Trophoblast cell (in vitro differentiated cells and primary cell): Measurements from ENCODE around the gene ARHGAP10.

Experiments used
- DNase-seq, 2 donors: peaks; one replicate each; pipeline ENCODE4 v3.0.0-alpha.2; 2016
- H2AFZ ChIP-seq: 2 replicates; pipeline ENCODE4 v1.6.1; 2013; ENCODE audit warnings: low read length, moderate library complexity, mild to moderate bottlenecking; ENCODE audit not compliant: insufficient read depth, poor library complexity
- H2AK5ac ChIP-seq: 2 replicates; pipeline ENCODE4 v1.6.1; 2013; ENCODE audit warnings: mild to moderate bottlenecking, low read length
- H2BK120ac ChIP-seq: 2 replicates; pipeline ENCODE4 v1.6.1; 2013; ENCODE audit warnings: low read length, mild to moderate bottlenecking, moderate library complexity; ENCODE audit not compliant: insufficient read depth, poor library complexity
- H2BK12ac ChIP-seq: 2 replicates; pipeline ENCODE4 v1.6.1; 2013; ENCODE audit warnings: mild to moderate bottlenecking, low read length, moderate library complexity
- H2BK5ac ChIP-seq: 2 replicates; pipeline ENCODE4 v1.6.1; 2013; ENCODE audit warnings: low read length, low read depth, moderate library complexity, mild to moderate bottlenecking; ENCODE audit not compliant: poor library complexity
- H3K14ac ChIP-seq: 2 replicates; pipeline ENCODE4 v1.6.1; 2013; ENCODE audit warnings: mild to moderate bottlenecking, low read length
- H3K18ac ChIP-seq: 2 replicates; pipeline ENCODE4 v1.6.1; 2013; ENCODE audit warnings: mild to moderate bottlenecking, low read length
- H3K23ac ChIP-seq: 2 replicates; pipeline ENCODE4 v1.6.1; 2013; ENCODE audit warnings: low read length
- H3K27ac ChIP-seq: 2 replicates; pipeline ENCODE4 v1.5.1; 2013; ENCODE audit warnings: low read depth, mild to moderate bottlenecking, inconsistent platforms, low read length, moderate library complexity
- H3K27me3 ChIP-seq: 2 replicates; pipeline ENCODE4 v1.6.1; 2013; ENCODE audit warnings: inconsistent platforms, mild to moderate bottlenecking, low read length, moderate library complexity; ENCODE audit not compliant: insufficient read depth
- H3K36me3 ChIP-seq, 2 experiments: 1 replicate in 1 of 2; 2 replicates in 1 of 2; pipeline ENCODE4 v1.6.1; 2013; ENCODE audit warnings: low read length in 2 of 2, mild to moderate bottlenecking in 2 of 2, moderate library complexity in 1 of 2; ENCODE audit not compliant: insufficient read depth in 2 of 2, control insufficient read depth in 1 of 2
- H3K4ac ChIP-seq: 2 replicates; pipeline ENCODE4 v1.6.1; 2013; ENCODE audit warnings: low read depth, mild to moderate bottlenecking, low read length, moderate library complexity
- H3K4me1 ChIP-seq, 2 experiments: 1 replicate in 1 of 2; 2 replicates in 1 of 2; pipeline ENCODE4 v1.6.1; 2013; ENCODE audit warnings: low read length in 2 of 2, mild to moderate bottlenecking in 2 of 2, moderate library complexity in 1 of 2; ENCODE audit not compliant: insufficient read depth in 2 of 2, control insufficient read depth in 1 of 2
- H3K4me2 ChIP-seq: 2 replicates; pipeline ENCODE4 v1.6.1; 2013; ENCODE audit warnings: inconsistent platforms, mild to moderate bottlenecking, low read length, moderate library complexity
- H3K4me3 ChIP-seq: 2 replicates; pipeline ENCODE4 v1.5.1; 2013; ENCODE audit warnings: mild to moderate bottlenecking, low read depth, low read length, inconsistent platforms
- H3K79me1 ChIP-seq: one replicate; pipeline ENCODE4 v1.6.1; 2013; ENCODE audit warnings: low read length
- H3K79me2 ChIP-seq: 2 replicates; pipeline ENCODE4 v1.6.1; 2013; ENCODE audit warnings: low read length, mild to moderate bottlenecking; ENCODE audit not compliant: control insufficient read depth, insufficient read depth, poor library complexity
- H3K9ac ChIP-seq: 2 replicates; pipeline ENCODE4 v1.6.1; 2013; ENCODE audit warnings: mild to moderate bottlenecking, low read length
- H3K9me3 ChIP-seq: 2 replicates; pipeline ENCODE4 v1.6.1; 2013; ENCODE audit warnings: low read depth, mild to moderate bottlenecking, control low read depth, inconsistent platforms, low read length; ENCODE audit not compliant: insufficient read depth
- H4K12ac ChIP-seq: 2 replicates; pipeline ENCODE4 v1.6.1; 2013; ENCODE audit warnings: low read depth, mild to moderate bottlenecking, low read length, moderate library complexity
- H4K8ac ChIP-seq: 2 replicates; pipeline ENCODE4 v1.6.1; 2013; ENCODE audit warnings: low read depth, mild to moderate bottlenecking, low read length, moderate library complexity
- H4K91ac ChIP-seq: one replicate; pipeline ENCODE4 v1.6.1; 2013; ENCODE audit warnings: low read depth, mild to moderate bottlenecking, low read length, moderate library complexity
- WGBS: extraction: QIAGEN DNeasy Blood & Tissue Kit; methylation state at CpG from one replicate; pipeline ENCODE4 v1.1.7; 2013; ENCODE audit warnings: missing lambda C conversion rate; ENCODE audit not compliant: insufficient read length, insufficient coverage; ENCODE audit errors: extremely low coverage; 5-methylcytosine and 5-hydroxymethylcytosine counted together

ARHGAP10 gene

DNA sequence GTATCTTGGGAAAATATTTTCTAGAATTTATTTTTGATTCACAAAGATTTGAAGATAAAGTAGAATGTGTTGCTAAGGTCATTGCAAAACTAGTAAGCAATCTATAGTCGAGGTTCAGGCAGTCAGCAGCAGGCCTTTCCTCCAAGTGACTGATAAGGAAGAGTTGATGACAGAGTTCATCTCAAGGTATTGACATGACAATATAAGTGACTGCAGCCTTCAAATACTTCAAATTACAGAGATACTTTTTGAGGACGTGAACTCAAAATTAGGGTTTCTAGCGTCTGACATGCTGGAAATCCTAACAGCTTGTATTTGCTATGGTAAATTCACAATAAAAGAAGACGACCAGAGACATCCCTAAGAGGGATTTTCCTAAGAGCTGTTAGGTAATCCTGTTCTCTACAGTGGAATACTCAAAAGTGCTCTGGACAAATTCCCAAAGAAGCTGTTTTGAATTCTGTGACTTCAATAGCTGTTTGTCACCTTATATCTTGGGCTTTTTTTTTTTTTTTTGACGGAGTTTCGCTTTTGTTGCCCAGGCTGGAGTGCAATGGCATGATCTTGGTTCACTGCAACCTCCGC, 7.4 kb downstream of the ARHGAP10 start:
- no peak overlapping the region for H3K18ac ChIP-seq

DNA sequence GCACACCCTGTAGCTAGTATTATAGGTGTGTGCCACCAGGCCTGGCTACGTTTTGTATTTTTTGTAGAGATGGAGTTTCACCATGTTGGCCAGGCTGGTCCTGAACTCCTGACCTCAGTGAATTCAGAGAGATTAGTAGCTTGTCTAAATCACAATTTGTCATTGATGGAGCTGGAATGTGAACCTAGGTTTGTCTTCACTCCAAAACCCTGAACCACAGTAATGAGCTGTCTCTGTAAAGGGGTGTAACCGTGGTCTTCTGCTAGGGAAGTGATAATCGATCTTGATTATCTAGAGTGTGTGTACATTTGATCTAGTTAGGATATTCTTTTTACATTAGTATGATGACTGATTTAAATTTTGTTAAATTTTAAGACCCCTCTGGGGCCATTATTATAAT, 8.3 kb downstream of the ARHGAP10 start:
- H3K9ac ChIP-seq: no peak overlapping the region
- no peaks in the 10 kb centered on the region for H3K27me3 ChIP-seq
- no CpG with 5 or more reads among the region's 3 CpGs for WGBS
- H3K23ac ChIP-seq: no peak overlapping the region
- no peak for DNase-seq
- peaks cover 6 to 12% of the 10 kb centered on the region in 2 experiments for H3K4me1 ChIP-seq
- H3K4ac ChIP-seq: peak overlapping the region; percentile 14
- H2AK5ac ChIP-seq: no peak overlapping the region
- no peak overlapping the region for H4K91ac ChIP-seq
- no peak overlapping the region for H2BK5ac ChIP-seq
- H2BK120ac ChIP-seq: no peak overlapping the region
- no peak overlapping the region for H4K12ac ChIP-seq
- peaks cover 13% of the 10 kb centered on the region for H3K79me2 ChIP-seq
- H3K27ac ChIP-seq: no peak overlapping the region
- H2AFZ ChIP-seq: no peak overlapping the region
- H3K79me1 ChIP-seq: peaks cover 1% of the 10 kb centered on the region
- no peak overlapping the region for H3K4me2 ChIP-seq
- no peaks in the 10 kb centered on the region for H3K9me3 ChIP-seq
- H4K8ac ChIP-seq: no peak overlapping the region
- no peak overlapping the region for H2BK12ac ChIP-seq
- H3K18ac ChIP-seq: no peak overlapping the region
- H3K36me3 ChIP-seq: no peaks in the 10 kb centered on the region
- no peak overlapping the region for H3K14ac ChIP-seq
- H3K4me3 ChIP-seq: no peak overlapping the region

More for the DNA sequence above, 7.4 kb downstream of the ARHGAP10 start:
- Histone ChIP-seq H2AFZ (no peak overlapping the region), H3K36me3 (no peaks in the 10 kb centered on the region), H3K4ac (no peak overlapping the region), H3K4me3 (no peak overlapping the region), H3K4me1 (peaks cover 6 to 14% of the 10 kb centered on the region in 2 experiments), H3K9me3 (no peaks in the 10 kb centered on the region), H2BK12ac (no peak overlapping the region), H3K14ac (no peak overlapping the region), H4K8ac (no peak overlapping the region), H3K4me2 (no peak overlapping the region), H3K79me2 (peaks cover 11% of the 10 kb centered on the region), H4K91ac (no peak overlapping the region), H3K9ac (no peak overlapping the region), H2AK5ac (no peak overlapping the region), H3K27me3 (no peaks in the 10 kb centered on the region), H4K12ac (no peak overlapping the region), H2BK120ac (no peak overlapping the region), H3K27ac (no peak overlapping the region), H2BK5ac (no peak overlapping the region), H3K79me1 (peaks cover 1% of the 10 kb centered on the region), H3K23ac (no peak overlapping the region)
- WGBS: no CpG with 5 or more reads among the region's 7 CpGs
- peak; percentile 58 to 86 for DNase-seq

DNA sequence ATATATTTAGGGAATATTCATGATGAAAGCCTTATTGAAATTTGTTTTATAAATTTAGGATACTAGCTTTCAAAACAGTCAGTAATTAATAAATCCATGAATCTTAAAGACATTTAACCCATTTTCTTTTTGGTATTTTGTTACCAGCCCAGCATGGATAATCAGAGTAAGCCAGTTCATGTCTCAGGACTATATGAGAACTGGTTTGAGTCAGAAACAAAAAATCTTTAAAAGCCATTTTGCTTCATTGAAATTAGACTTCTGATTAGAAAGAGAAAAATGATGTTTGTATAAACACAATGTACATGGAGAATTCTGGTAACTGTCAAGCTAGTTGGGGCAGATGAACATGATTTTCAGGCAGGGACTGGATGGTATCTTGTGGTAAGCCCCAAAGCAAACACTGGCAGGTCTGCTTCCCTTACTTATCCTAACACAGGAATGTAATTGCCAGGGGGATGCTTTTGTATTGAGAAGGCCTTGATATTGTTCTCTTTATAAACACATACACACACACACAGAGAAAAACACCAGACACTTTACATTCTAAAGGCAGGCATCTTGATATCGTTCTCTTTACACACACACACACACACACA, 9.4 kb downstream of the ARHGAP10 start:
- Histone ChIP-seq H2BK12ac (no peak overlapping the region), H3K4me2 (no peak overlapping the region), H3K79me2 (peaks cover 12% of the 10 kb centered on the region), H3K14ac (no peak overlapping the region), H4K12ac (no peak overlapping the region), H2AK5ac (no peak overlapping the region), H3K9ac (no peak overlapping the region), H3K79me1 (peaks cover 1% of the 10 kb centered on the region), H3K27me3 (no peaks in the 10 kb centered on the region), H3K18ac (no peak overlapping the region), H2BK120ac (no peak overlapping the region), H3K36me3 (no peaks in the 10 kb centered on the region), H4K91ac (no peak overlapping the region), H2BK5ac (no peak overlapping the region), H3K4ac (no peak overlapping the region), H3K9me3 (no peaks in the 10 kb centered on the region), H3K27ac (no peak overlapping the region), H3K4me3 (no peak overlapping the region), H3K23ac (no peak overlapping the region), H2AFZ (no peak overlapping the region), H4K8ac (no peak overlapping the region), H3K4me1 (peaks cover 6 to 7% of the 10 kb centered on the region in 2 experiments)
- WGBS: no CpG with 5 or more reads among the region's 1 CpG
- no peak for DNase-seq

DNA sequence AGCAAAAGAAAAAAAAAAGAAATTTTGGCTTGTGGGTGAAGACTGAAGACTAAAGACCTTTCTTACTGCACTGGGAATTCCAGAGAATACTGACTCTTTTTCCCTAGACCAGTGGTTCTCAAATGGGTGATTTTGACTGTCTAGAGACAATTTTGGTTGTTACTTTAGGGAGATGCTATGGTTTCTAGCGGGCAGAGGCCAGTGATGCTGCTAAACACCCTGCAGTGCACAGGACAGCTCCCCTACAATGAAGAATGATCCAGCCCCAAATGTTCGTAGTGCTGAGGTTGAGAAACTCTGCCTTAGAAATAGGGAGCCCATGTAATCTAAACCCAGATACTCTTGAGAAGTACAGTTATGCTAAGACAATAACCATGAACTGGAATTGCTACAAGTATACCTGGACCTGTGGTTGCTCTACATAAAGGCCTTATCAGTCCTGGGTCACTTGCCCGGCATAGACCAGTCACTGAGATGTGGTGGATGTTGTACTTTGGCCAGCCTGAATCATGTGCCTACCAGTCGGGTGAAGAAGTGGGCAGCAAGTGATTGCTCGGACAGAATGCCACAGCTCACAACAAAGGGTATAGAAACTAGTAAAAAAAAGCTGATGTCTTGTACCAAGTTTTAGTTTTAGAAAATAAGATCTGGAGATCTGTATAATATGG, 16.0 kb downstream of the ARHGAP10 start:
- Histone ChIP-seq H3K4me3 (no peak overlapping the region), H3K4me2 (no peak overlapping the region), H4K12ac (no peak overlapping the region), H2BK5ac (no peak overlapping the region), H3K27me3 (no peaks in the 10 kb centered on the region), H3K79me1 (no peaks in the 10 kb centered on the region), H3K9ac (no peak overlapping the region), H4K91ac (no peak overlapping the region), H3K4me1 (peaks cover 0 to 3% of the 10 kb centered on the region in 2 experiments), H4K8ac (no peak overlapping the region), H2AK5ac (no peak overlapping the region), H3K18ac (no peak overlapping the region), H3K14ac (no peak overlapping the region), H3K27ac (no peak overlapping the region), H2BK120ac (no peak overlapping the region), H2BK12ac (no peak overlapping the region), H3K36me3 (peaks cover 2% of the 10 kb centered on the region in 2 experiments), H2AFZ (no peak overlapping the region), H3K79me2 (peaks cover 12% of the 10 kb centered on the region), H3K23ac (no peak overlapping the region), H3K4ac (peak overlapping the region; percentile 60), H3K9me3 (no peaks in the 10 kb centered on the region)
- DNase-seq: no peak
- WGBS: no CpG with 5 or more reads among the region's 5 CpGs
